GM23338 (cell line): Measurements from ENCODE around the gene TMEM92. TPM values are rescaled to one million over a fixed set of nuclear protein-coding genes. Genes with fewer than 3 reads are reported as not detected.

ENCODE experiments used
- ATAC-seq: fragments of 200-7000 bp; cut with Tn5 transposase; 3 replicates; pipeline ENCODE4 v1.9.1; 2020
- DNase-seq: peaks from one replicate; pipeline ENCODE4 v3.0.0-alpha.2; 2015; ENCODE audit warnings: low spot score
- H2AFZ ChIP-seq: fragments of 200-600 bp; sonication (generic); 2 replicates; pipeline ENCODE4 v1.8.0; 2016; ENCODE audit warnings: antibody characterized with exemption, mild to moderate bottlenecking, moderate library complexity
- H3F3A ChIP-seq: fragments of 200-600 bp; sonication (generic); replicated peaks from 2 replicates; pipeline ENCODE4 v1.8.0; 2017; ENCODE audit warnings: antibody characterized with exemption, mixed run types, low read depth
- H3K27ac ChIP-seq: fragments of 200-600 bp; sonication (generic); 2 replicates; pipeline ENCODE4 v1.6.1; 2016; ENCODE audit warnings: low read depth
- H3K27me3 ChIP-seq: fragments of 200-600 bp; sonication (generic); 2 replicates; pipeline ENCODE4 v1.8.0; 2016; ENCODE audit warnings: mild to moderate bottlenecking, mixed run types, moderate library complexity; ENCODE audit not compliant: insufficient read depth
- H3K36me3 ChIP-seq: fragments of 200-600 bp; sonication (generic); 2 replicates; pipeline ENCODE4 v1.8.0; 2016; ENCODE audit warnings: mild to moderate bottlenecking; ENCODE audit not compliant: insufficient read depth
- H3K4me1 ChIP-seq: fragments of 200-600 bp; sonication (generic); 2 replicates; pipeline ENCODE4 v1.8.0; 2016; ENCODE audit warnings: mild to moderate bottlenecking, moderate library complexity; ENCODE audit not compliant: insufficient read depth
- H3K4me2 ChIP-seq: fragments of 200-600 bp; sonication (generic); 2 replicates; pipeline ENCODE4 v1.7.1; 2017; ENCODE audit warnings: mixed run types
- H3K4me3 ChIP-seq: fragments of 200-600 bp; sonication (generic); 2 replicates; pipeline ENCODE4 v1.6.1; 2016; ENCODE audit warnings: mixed run types
- H3K79me2 ChIP-seq: fragments of 200-600 bp; sonication (generic); replicated peaks from 2 replicates; pipeline ENCODE4 v1.8.0; 2017; ENCODE audit warnings: mild to moderate bottlenecking; ENCODE audit not compliant: insufficient read depth
- H3K9me2 ChIP-seq: fragments of 200-600 bp; sonication (generic); 2 replicates; pipeline ENCODE4 v1.8.0; 2017; ENCODE audit not compliant: insufficient read depth
- H4K20me1 ChIP-seq: fragments of 200-600 bp; sonication (generic); replicated peaks from 2 replicates; pipeline ENCODE4 v1.8.0; 2017; ENCODE audit warnings: mild to moderate bottlenecking; ENCODE audit not compliant: insufficient read depth
- H3K27ac Mint-ChIP-seq: 2 replicates; pipeline ENCODE4 v1.8.0; 2020; ENCODE audit warnings: inconsistent platforms, mild to moderate bottlenecking, moderate library complexity, mixed read lengths
- H3K27me3 Mint-ChIP-seq: 3 replicates; pipeline ENCODE4 v1.8.0; 2022; ENCODE audit warnings: low read depth, mild to moderate bottlenecking, moderate library complexity, mixed read lengths, inconsistent platforms; ENCODE audit not compliant: insufficient read depth, poor library complexity
- H3K36me3 Mint-ChIP-seq: 3 replicates; pipeline ENCODE4 v1.8.0; 2021; ENCODE audit warnings: low read depth, mild to moderate bottlenecking, inconsistent platforms, moderate library complexity, mixed read lengths
- H3K4me1 Mint-ChIP-seq: 3 replicates; pipeline ENCODE4 v1.8.0; 2020; ENCODE audit warnings: mild to moderate bottlenecking, inconsistent platforms, mixed read lengths
- H3K4me3 Mint-ChIP-seq: 3 replicates; pipeline ENCODE4 v1.8.0; 2021; ENCODE audit warnings: moderate library complexity, mild to moderate bottlenecking, inconsistent platforms, mixed read lengths
- H3K9me3 Mint-ChIP-seq: 3 replicates; pipeline ENCODE4 v1.8.0; 2020; ENCODE audit warnings: moderate library complexity, mild to moderate bottlenecking, inconsistent platforms, mixed read lengths
- CREB1 ChIP-seq: fragments of 250-450 bp; sonication (Bioruptor Pico); IDR thresholded peaks from 2 replicates; pipeline ENCODE4 v1.5.0; 2020; ENCODE audit warnings: low read depth, mild to moderate bottlenecking, moderate library complexity
- ETS1 ChIP-seq: IDR thresholded peaks from 2 replicates; pipeline ENCODE4 v1.6.1; 2016; ENCODE audit warnings: antibody characterized with exemption
- EZH2 ChIP-seq: fragments of 200-600 bp; sonication (generic); IDR thresholded peaks from one replicate; pipeline ENCODE4 v1.8.0; 2017; ENCODE audit warnings: antibody characterized with exemption, mild to moderate bottlenecking, low read depth; ENCODE audit not compliant: unreplicated experiment
- EZH2phosphoT487 ChIP-seq: fragments of 200-600 bp; sonication (generic); IDR thresholded peaks from one replicate; pipeline ENCODE4 v1.8.1; 2018; ENCODE audit warnings: antibody characterized with exemption; ENCODE audit not compliant: unreplicated experiment
- JUNB ChIP-seq: IDR thresholded peaks from one replicate; pipeline ENCODE4 v1.6.1; 2016; ENCODE audit warnings: antibody characterized with exemption; ENCODE audit not compliant: unreplicated experiment
- NANOG ChIP-seq: IDR thresholded peaks from 2 replicates; pipeline ENCODE4 v1.6.1; 2016; ENCODE audit warnings: antibody characterized with exemption, borderline replicate concordance
- POLR2AphosphoS5 ChIP-seq: IDR thresholded peaks from 2 replicates; pipeline ENCODE4 v1.6.1; 2016; ENCODE audit warnings: antibody characterized with exemption, low read depth
- REST ChIP-seq: IDR thresholded peaks from one replicate; pipeline ENCODE4 v1.6.1; 2018; ENCODE audit warnings: antibody characterized with exemption; ENCODE audit not compliant: unreplicated experiment
- STAT1 ChIP-seq: IDR thresholded peaks from one replicate; pipeline ENCODE4 v1.6.1; 2016; ENCODE audit warnings: antibody characterized with exemption; ENCODE audit not compliant: unreplicated experiment
- ZNF114 ChIP-seq: fragments of 250-450 bp; sonication (Bioruptor Pico); IDR thresholded peaks from 2 replicates; pipeline ENCODE4 v1.5.0; 2020; ENCODE audit warnings: mild to moderate bottlenecking, moderate library complexity
- ZNF331 ChIP-seq: fragments of 250-450 bp; sonication (Bioruptor Pico); IDR thresholded peaks from 2 replicates; pipeline ENCODE4 v1.5.0; 2020; ENCODE audit warnings: low read depth, mild to moderate bottlenecking, moderate library complexity
- polyA plus RNA-seq: library from polyadenylated mRNA; unstranded; fragments of >200 nt; fragmentation: Nextera tagmentation; extraction: Ambion mirVana; gene quantifications from 2 replicates; pipeline ENCODE4 v1.2.1, GENCODE V29; 2016
- total RNA-seq: library from RNA; depleted of rRNA; stranded (reverse); fragments of >200 nt; shearing (Covaris generic); gene quantifications from 2 replicates; pipeline ENCODE4 v1.2.3, GENCODE V29; 2014

The TMEM92 gene
- total and polyA plus RNA-seq, 2 experiments from 2014 or later, result 9.7 to 18.4 TPM

- Mint-ChIP-seq H3K27ac (no peak overlapping the region), H3K9me3 (peaks cover 11% of the 10 kb centered on the region), H3K36me3 (peaks cover 14% of the 10 kb centered on the region), H3K27me3 (peaks cover 11% of the 10 kb centered on the region), H3K4me3 (no peak overlapping the region), H3K4me1 (peaks cover 26% of the 10 kb centered on the region)
- H3K9me2 ChIP-seq, result no peaks in the 10 kb centered on the region
- H3F3A ChIP-seq, result no peaks in the 10 kb centered on the region
- no peak for ATAC-seq
- H3K79me2 ChIP-seq, result no peaks in the 10 kb centered on the region
- no peak for TF ChIP-seq JUNB
- TF ChIP-seq POLR2AphosphoS5, result no peak
- no peak for TF ChIP-seq EZH2phosphoT487
- no peak for TF ChIP-seq REST
- TF ChIP-seq ZNF114 (CRISPR knock-in tag), result no peak
- no peaks in the 10 kb centered on the region for H3K36me3 ChIP-seq
- peaks cover 10% of the 10 kb centered on the region; the same call in 1 of the 2 replicates for H3K4me1 ChIP-seq
- no peak overlapping the region for H3K4me3 ChIP-seq
- DNase-seq, result no peak
- H3K27me3 ChIP-seq, result no peaks in the 10 kb centered on the region
- H4K20me1 ChIP-seq, result no peaks in the 10 kb centered on the region
- H3K4me2 ChIP-seq, result peak overlapping the region; percentile 39; the same call in 1 of the 2 replicates
- no peak overlapping the region for H3K27ac ChIP-seq
- no peak overlapping the region for H2AFZ ChIP-seq
These were observed 9.4 kb downstream of the TMEM92 start for GRCh38 chr17:50283714-50284113.

GRCh38 chr17:50285941-50286340, 11.7 kb downstream of the TMEM92 start:
- Histone ChIP-seq H3K4me2 (no peak overlapping the region), H3K36me3 (no peaks in the 10 kb centered on the region), H3F3A (no peaks in the 10 kb centered on the region), H3K27ac (no peak overlapping the region), H3K4me1 (peaks cover 9% of the 10 kb centered on the region), H3K4me3 (no peak overlapping the region), H3K9me2 (no peaks in the 10 kb centered on the region), H4K20me1 (no peaks in the 10 kb centered on the region), H2AFZ (no peak overlapping the region), H3K27me3 (no peaks in the 10 kb centered on the region), H3K79me2 (no peaks in the 10 kb centered on the region)
- H3K36me3 Mint-ChIP-seq, result peaks cover 11% of the 10 kb centered on the region
- peaks cover 18% of the 10 kb centered on the region for H3K4me1 Mint-ChIP-seq
- H3K27me3 Mint-ChIP-seq, result peaks cover 12% of the 10 kb centered on the region
- peaks cover 11% of the 10 kb centered on the region for H3K9me3 Mint-ChIP-seq
- H3K27ac Mint-ChIP-seq, result no peak overlapping the region
- no peak overlapping the region for H3K4me3 Mint-ChIP-seq
- ATAC-seq, result no peak
- DNase-seq, result no peak
- TF ChIP-seq ETS1, result no peak
- TF ChIP-seq ZNF331 (CRISPR knock-in tag), result no peak
- TF ChIP-seq POLR2AphosphoS5, result no peak
- TF ChIP-seq EZH2phosphoT487, result no peak
- no peak for TF ChIP-seq EZH2
- no peak for TF ChIP-seq CREB1 (CRISPR knock-in tag)
- no peak for TF ChIP-seq STAT1
- no peak for TF ChIP-seq ZNF114 (CRISPR knock-in tag)
- TF ChIP-seq REST, result no peak
- TF ChIP-seq NANOG, result no peak
